ENCODE results near the gene JAK1. TPM values are rescaled to one million over a fixed set of nuclear protein-coding genes. Genes with fewer than 3 reads are reported as not detected.

JAK1 gene
- total and polyA plus RNA-seq, 2 donors (not counting 3 experiments of a cell fraction or from before 2014, with no cell fraction given) = 68.8 to 177 TPM

DNA sequence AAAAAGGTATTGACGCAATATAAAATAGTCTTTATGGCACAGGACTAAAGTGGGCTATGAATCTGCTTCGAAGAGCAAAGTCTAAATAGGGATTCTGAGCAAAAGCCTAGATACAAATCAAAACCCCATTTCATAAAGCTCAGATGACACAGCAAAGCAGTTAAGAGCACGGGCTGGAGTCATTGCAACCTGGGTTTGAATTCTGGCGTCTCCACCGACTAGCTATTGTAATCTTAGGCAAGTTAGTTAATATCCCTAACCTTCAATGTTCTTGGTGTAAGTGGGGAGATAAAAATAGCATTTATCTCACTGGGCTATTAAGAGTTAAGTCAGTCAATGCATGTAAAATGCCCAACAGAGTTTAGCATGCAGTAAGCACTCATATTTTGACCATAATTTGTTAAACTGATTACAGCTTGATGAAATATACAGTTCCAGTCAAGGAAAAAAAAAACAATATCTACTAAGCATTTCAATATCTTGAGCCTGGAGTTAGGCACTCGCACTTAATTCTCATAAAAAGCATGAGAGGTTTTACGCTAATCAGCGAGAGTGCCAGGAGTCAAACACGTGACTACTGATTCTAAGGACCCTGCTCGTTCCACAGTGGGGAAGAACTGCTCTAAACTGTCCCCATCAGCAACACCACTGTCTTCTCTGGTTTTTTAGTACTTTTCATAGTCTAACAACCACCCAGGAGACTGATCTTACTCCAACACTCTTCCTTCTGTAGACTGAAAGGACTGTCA, 75.5 kb downstream of the JAK1 start:
- CTCF ChIA-PET = no interaction called here
- no peaks in the 10 kb centered on the region for H3K9me1 ChIP-seq (replicated peaks; ENCODE audit: control insufficient read depth, extremely low read depth, insufficient read depth, low read length)
- H3K27ac ChIP-seq (ENCODE audit: insufficient read depth, low read depth, low read length) = peak overlapping the region; percentile 31
- no peak overlapping the region for H3K9ac ChIP-seq (replicated peaks; ENCODE audit: extremely low read depth, insufficient read depth, low read length)
- peak; percentile 18 for DNase-seq (ENCODE audit: low read depth, low spot score)
- peaks cover 38% of the 10 kb centered on the region for H3K4me1 ChIP-seq (ENCODE audit: control insufficient read depth, extremely low read depth, insufficient read depth, low read length)
- no peaks in the 10 kb centered on the region for H3K27me3 ChIP-seq (ENCODE audit: control insufficient read depth in 2 of 2, insufficient read depth in 2 of 2, low read length in 2 of 2)
- dilution Hi-C loops (cut with MboI; ENCODE audit: extremely low pct_ligation_motif_present, low sequenced_read_pairs) = no loop called here
- H4K20me1 ChIP-seq (replicated peaks; ENCODE audit: control insufficient read depth, extremely low read depth, insufficient read depth, low read length) = no peaks in the 10 kb centered on the region
- H3K9me3 ChIP-seq (replicated peaks; ENCODE audit: control insufficient read depth, insufficient read depth, low read length) = no peaks in the 10 kb centered on the region
- FAIRE-seq = no peak
- no peak for TF ChIP-seq JUN (IDR thresholded peaks at IDR 0.05; ENCODE audit: borderline replicate concordance, insufficient read depth, insufficient read length, low read depth)
- TF ChIP-seq GATA2 (IDR thresholded peaks at IDR 0.05; ENCODE audit: insufficient read depth, insufficient read length, low read depth, low read length) = no peak
- TF ChIP-seq, protein P1, sequence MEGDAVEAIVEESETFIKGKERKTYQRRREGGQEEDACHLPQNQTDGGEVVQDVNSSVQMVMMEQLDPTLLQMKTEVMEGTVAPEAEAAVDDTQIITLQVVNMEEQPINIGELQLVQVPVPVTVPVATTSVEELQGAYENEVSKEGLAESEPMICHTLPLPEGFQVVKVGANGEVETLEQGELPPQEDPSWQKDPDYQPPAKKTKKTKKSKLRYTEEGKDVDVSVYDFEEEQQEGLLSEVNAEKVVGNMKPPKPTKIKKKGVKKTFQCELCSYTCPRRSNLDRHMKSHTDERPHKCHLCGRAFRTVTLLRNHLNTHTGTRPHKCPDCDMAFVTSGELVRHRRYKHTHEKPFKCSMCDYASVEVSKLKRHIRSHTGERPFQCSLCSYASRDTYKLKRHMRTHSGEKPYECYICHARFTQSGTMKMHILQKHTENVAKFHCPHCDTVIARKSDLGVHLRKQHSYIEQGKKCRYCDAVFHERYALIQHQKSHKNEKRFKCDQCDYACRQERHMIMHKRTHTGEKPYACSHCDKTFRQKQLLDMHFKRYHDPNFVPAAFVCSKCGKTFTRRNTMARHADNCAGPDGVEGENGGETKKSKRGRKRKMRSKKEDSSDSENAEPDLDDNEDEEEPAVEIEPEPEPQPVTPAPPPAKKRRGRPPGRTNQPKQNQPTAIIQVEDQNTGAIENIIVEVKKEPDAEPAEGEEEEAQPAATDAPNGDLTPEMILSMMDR (IDR thresholded peaks at IDR 0.05; ENCODE audit: extremely low read depth in 1 of 2, insufficient read depth in 1 of 2, low read depth in 1 of 2, low read length in 2 of 2) = no peak
- TF ChIP-seq EZH2 (IDR thresholded peaks at IDR 0.05; ENCODE audit: borderline replicate concordance, low read depth, low read length, severe bottlenecking) = no peak
- TF ChIP-seq POLR2A (IDR thresholded peaks at IDR 0.05; ENCODE audit: low read depth, low read length) = no peak
- no peak for TF ChIP-seq MYC (IDR thresholded peaks at IDR 0.05; ENCODE audit: low read depth, low read length)
- no peak for TF ChIP-seq FOS (IDR thresholded peaks at IDR 0.05; ENCODE audit: borderline replicate concordance, insufficient read depth, low read length)
- TF ChIP-seq POLR2AphosphoS5 (IDR thresholded peaks at IDR 0.05; ENCODE audit: insufficient read depth, low read depth, low read length) = no peak
- TF ChIP-seq, protein P2, sequence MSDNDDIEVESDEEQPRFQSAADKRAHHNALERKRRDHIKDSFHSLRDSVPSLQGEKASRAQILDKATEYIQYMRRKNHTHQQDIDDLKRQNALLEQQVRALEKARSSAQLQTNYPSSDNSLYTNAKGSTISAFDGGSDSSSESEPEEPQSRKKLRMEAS (IDR thresholded peaks at IDR 0.05; ENCODE audit: insufficient read depth, insufficient read length) = no peak
- peak overlapping the region; percentile 23 for H3K4me2 ChIP-seq (ENCODE audit: insufficient read depth, low read length)
- H3K4me3 ChIP-seq (replicated peaks in 1 of 3; ENCODE audit: insufficient read depth in 1 of 3, low read depth in 1 of 3, low read length in 3 of 3) = no peak overlapping the region
- POLR2A ChIA-PET = no interaction called here
- H3K79me2 ChIP-seq (ENCODE audit: control insufficient read depth, insufficient read depth, low read length) = peaks cover 90% of the 10 kb centered on the region
- no peaks in the 10 kb centered on the region for H3K36me3 ChIP-seq (ENCODE audit: control insufficient read depth in 2 of 2, extremely low read depth in 1 of 2, insufficient read depth in 2 of 2, low read length in 2 of 2)
- TSS peak; percentile 65 for BruUV-seq (replicated peaks)
- no peak overlapping the region for H2AFZ ChIP-seq (ENCODE audit: low read depth, low read length)
- intact Hi-C loops (cut with micrococcal nuclease) = no loop called here

All from endothelial cell of umbilical vein (primary cell).